HG03575 (cell line): Measurements from ENCODE around the gene CACNG4.
"Not testable (repeated sequence)": the region's sequence is repeated elsewhere in the genome, so short reads cannot be mapped to it uniquely, and the experiment has no call there.

Experiments used
- ATAC-seq: cut with Tn5 transposase; IDR thresholded peaks from one replicate; pipeline ENCODE4 v1.9.1; 2021; ENCODE audit not compliant: unreplicated experiment, insufficient number of reproducible peaks, low FRiP score; ENCODE audit errors: extremely low read depth

The CACNG4 gene

GRCh38 chr17:66957343-66957742, 7.2 kb upstream of the CACNG4 start:
- no peak for ATAC-seq

GRCh38 chr17:66957951-66958579, 6.4 kb upstream of the CACNG4 start:
- ATAC-seq: no peak

GRCh38 chr17:66959641-66960375, 4.7 kb upstream of the CACNG4 start:
- ATAC-seq: no peak

GRCh38 chr17:66960613-66961012, 3.9 kb upstream of the CACNG4 start:
- no peak for ATAC-seq

- ATAC-seq: no peak
Measured at GRCh38 chr17:66963521-66963908, 992 bp upstream of the CACNG4 start.

GRCh38 chr17:66964930-66965800, 658 bp downstream of the CACNG4 start:
- no peak for ATAC-seq

- ATAC-seq: no peak
Measured at GRCh38 chr17:66965801-66966262, 1.3 kb downstream of the CACNG4 start.

GRCh38 chr17:66966298-66966697, 1.8 kb downstream of the CACNG4 start:
- no peak for ATAC-seq

GRCh38 chr17:66966704-66967418, 2.4 kb downstream of the CACNG4 start:
- ATAC-seq: no peak

GRCh38 chr17:66967837-66968543, 3.5 kb downstream of the CACNG4 start:
- no peak for ATAC-seq

- ATAC-seq: no peak
Measured at GRCh38 chr17:66968916-66969315, 4.4 kb downstream of the CACNG4 start.

GRCh38 chr17:66970140-66970539, 5.6 kb downstream of the CACNG4 start:
- no peak for ATAC-seq

- no peak for ATAC-seq
Measured at GRCh38 chr17:66970797-66971196, 6.3 kb downstream of the CACNG4 start.

- ATAC-seq: no peak
Measured at GRCh38 chr17:66971264-66971663, 6.8 kb downstream of the CACNG4 start.

- ATAC-seq: no peak
Measured at GRCh38 chr17:66971730-66972441, 7.4 kb downstream of the CACNG4 start.

- not testable (repeated sequence) for ATAC-seq
Measured at GRCh38 chr17:66972442-66972830, 7.9 kb downstream of the CACNG4 start.

- ATAC-seq: no peak
Measured at GRCh38 chr17:66975188-66975587, 10.7 kb downstream of the CACNG4 start.
